ENCODE data around the gene IRF2BP1. TPM values are rescaled to one million over a fixed set of nuclear protein-coding genes. Genes with fewer than 3 reads are reported as not detected.

IRF2BP1 gene
- total RNA-seq, 2 experiments from 2014 or later, result 11.4 TPM

GRCh38 chr19:45884682-45885555 lies 1.0 kb downstream of the IRF2BP1 start:
- H3K27me3 Mint-ChIP-seq (ENCODE audit: low read depth), result peaks cover 3% of the 10 kb centered on the region
- peaks cover 6% of the 10 kb centered on the region for H3K36me3 Mint-ChIP-seq (ENCODE audit: low read depth)
- H3K27ac Mint-ChIP-seq, result peak overlapping the region; percentile 18
- intact Hi-C loops (cut with micrococcal nuclease), result loop anchor here (10.0 kb wide), 1 partner anchor 460 kb away; the partner anchor contains the start of gene PPP5C
- CTCF ChIA-PET, result interaction anchor here (0.7 to 6.4 kb wide), 4 partner anchors 16 to 68 kb away, joined by 3 to 84 read pairs (median 4); partner anchors contain the start of genes FOXA3 and SYMPK
- DNase-seq, result peak; percentile 15
- H3K4me3 Mint-ChIP-seq, result peak overlapping the region; percentile 65
- H3K9me3 Mint-ChIP-seq, result no peaks in the 10 kb centered on the region
- peaks cover 32% of the 10 kb centered on the region for H3K4me1 Mint-ChIP-seq (ENCODE audit: low read depth)

- H3K27ac Mint-ChIP-seq, result no peak overlapping the region
- H3K9me3 Mint-ChIP-seq, result no peaks in the 10 kb centered on the region
- intact Hi-C loops (cut with micrococcal nuclease), result loop anchor here (1.0 to 10.0 kb wide), 3 partner anchors 20 to 461 kb away; partner anchors contain the start of genes FOXA3 and PPP5C
- DNase-seq, result no peak
- peaks cover 32% of the 10 kb centered on the region for H3K4me1 Mint-ChIP-seq (ENCODE audit: low read depth)
- peaks cover 3% of the 10 kb centered on the region for H3K27me3 Mint-ChIP-seq (ENCODE audit: low read depth)
- CTCF ChIA-PET, result interaction anchor here (1.1 to 6.4 kb wide), 4 partner anchors 10 to 68 kb away, joined by 5 to 84 read pairs (median 5); partner anchors contain the start of genes FOXA3 and SYMPK
- peaks cover 6% of the 10 kb centered on the region for H3K36me3 Mint-ChIP-seq (ENCODE audit: low read depth)
- no peak overlapping the region for H3K4me3 Mint-ChIP-seq
Observed at GRCh38 chr19:45883881-45884681, 1.9 kb downstream of the IRF2BP1 start.

GRCh38 chr19:45883586-45883880 lies 2.4 kb downstream of the IRF2BP1 start:
- CTCF ChIA-PET, result interaction anchor here (1.1 to 6.4 kb wide), 5 partner anchors 10 to 61 kb away, joined by 5 to 84 read pairs (median 5); partner anchors contain the start of genes FOXA3, MYPOP and SYMPK
- peak overlapping the region; percentile 66 for H3K4me3 Mint-ChIP-seq
- peak overlapping the region; percentile 39 for H3K27ac Mint-ChIP-seq
- H3K4me1 Mint-ChIP-seq (ENCODE audit: low read depth), result peaks cover 32% of the 10 kb centered on the region
- peaks cover 6% of the 10 kb centered on the region for H3K36me3 Mint-ChIP-seq (ENCODE audit: low read depth)
- H3K9me3 Mint-ChIP-seq, result no peaks in the 10 kb centered on the region
- H3K27me3 Mint-ChIP-seq (ENCODE audit: low read depth), result peaks cover 6% of the 10 kb centered on the region
- intact Hi-C loops (cut with micrococcal nuclease), result loop anchor here (1.0 to 10.0 kb wide), 3 partner anchors 19 to 461 kb away; partner anchors contain the start of genes FOXA3 and PPP5C
- no peak for DNase-seq

- Mint-ChIP-seq H3K9me3 (no peaks in the 10 kb centered on the region), H3K36me3 (ENCODE audit: low read depth) (peaks cover 6% of the 10 kb centered on the region), H3K27ac (peak overlapping the region; percentile 39), H3K4me3 (peak overlapping the region; percentile 66), H3K4me1 (ENCODE audit: low read depth) (peaks cover 32% of the 10 kb centered on the region), H3K27me3 (ENCODE audit: low read depth) (peaks cover 8% of the 10 kb centered on the region)
- CTCF ChIA-PET, result interaction anchor here (0.6 to 6.4 kb wide), 18 partner anchors 9 to 145 kb away, joined by 3 to 84 read pairs (median 4); partner anchors contain the start of genes FOXA3, MYPOP and SYMPK
- intact Hi-C loops (cut with micrococcal nuclease), result loop anchor here (1.0 to 10.0 kb wide), 3 partner anchors 19 to 462 kb away; partner anchors contain the start of genes FOXA3 and PPP5C
- peak; percentile 92 for DNase-seq
Observed at GRCh38 chr19:45882652-45883585, 3.0 kb downstream of the IRF2BP1 start.

GRCh38 chr19:45881909-45882528 lies 3.9 kb downstream of the IRF2BP1 start:
- no peak for DNase-seq
- H3K27ac Mint-ChIP-seq, result no peak overlapping the region
- no peaks in the 10 kb centered on the region for H3K9me3 Mint-ChIP-seq
- CTCF ChIA-PET, result interaction anchor here (0.6 to 6.4 kb wide), 16 partner anchors 10 to 733 kb away, joined by 3 to 84 read pairs (median 4); partner anchors contain the start of genes FOXA3, MYPOP and SYMPK
- peaks cover 14% of the 10 kb centered on the region for H3K27me3 Mint-ChIP-seq (ENCODE audit: low read depth)
- intact Hi-C loops (cut with micrococcal nuclease), result loop anchor here (10.0 kb wide), 1 partner anchor 463 kb away; the partner anchor contains the start of gene PPP5C
- H3K36me3 Mint-ChIP-seq (ENCODE audit: low read depth), result peaks cover 6% of the 10 kb centered on the region
- H3K4me3 Mint-ChIP-seq, result no peak overlapping the region
- peaks cover 35% of the 10 kb centered on the region for H3K4me1 Mint-ChIP-seq (ENCODE audit: low read depth)

GRCh38 chr19:45881082-45881908 lies 4.6 kb downstream of the IRF2BP1 start:
- Mint-ChIP-seq H3K27me3 (ENCODE audit: low read depth) (peaks cover 16% of the 10 kb centered on the region), H3K27ac (peak overlapping the region; percentile 13), H3K36me3 (ENCODE audit: low read depth) (peaks cover 6% of the 10 kb centered on the region), H3K9me3 (no peaks in the 10 kb centered on the region), H3K4me3 (no peak overlapping the region), H3K4me1 (ENCODE audit: low read depth) (peaks cover 37% of the 10 kb centered on the region)
- CTCF ChIA-PET, result interaction anchor here (0.6 to 6.4 kb wide), 11 partner anchors 11 to 733 kb away, joined by 3 to 84 read pairs (median 4); partner anchors contain the start of genes FOXA3 and SYMPK
- intact Hi-C loops (cut with micrococcal nuclease), result loop anchor here (10.0 kb wide), 1 partner anchor 464 kb away; the partner anchor contains the start of gene PPP5C
- peak; percentile 37 for DNase-seq

GRCh38 chr19:45879971-45880370 lies 6.0 kb downstream of the IRF2BP1 start:
- H3K9me3 Mint-ChIP-seq, result no peaks in the 10 kb centered on the region
- peaks cover 6% of the 10 kb centered on the region for H3K36me3 Mint-ChIP-seq (ENCODE audit: low read depth)
- CTCF ChIA-PET, result interaction anchor here (1.2 to 3.7 kb wide), 2 partner anchors 10 to 63 kb away, joined by 4 to 17 read pairs; no protein-coding TSS in a partner anchor
- H3K4me1 Mint-ChIP-seq (ENCODE audit: low read depth), result peaks cover 40% of the 10 kb centered on the region
- no peak overlapping the region for H3K4me3 Mint-ChIP-seq
- H3K27me3 Mint-ChIP-seq (ENCODE audit: low read depth), result peaks cover 24% of the 10 kb centered on the region
- no peak overlapping the region for H3K27ac Mint-ChIP-seq
- intact Hi-C loops (cut with micrococcal nuclease), result loop anchor here (10.0 kb wide), 1 partner anchor 465 kb away; the partner anchor contains the start of gene PPP5C
- DNase-seq, result no peak

GRCh38 chr19:45879055-45879454 lies 6.9 kb downstream of the IRF2BP1 start:
- CTCF ChIA-PET, result interaction anchor here (0.8 kb wide), 1 partner anchor 15 kb away, joined by 3 read pairs; the partner anchor contains the start of gene FOXA3
- Mint-ChIP-seq H3K4me1 (ENCODE audit: low read depth) (peaks cover 36% of the 10 kb centered on the region), H3K27ac (no peak overlapping the region), H3K4me3 (no peak overlapping the region), H3K27me3 (ENCODE audit: low read depth) (peaks cover 25% of the 10 kb centered on the region), H3K9me3 (no peaks in the 10 kb centered on the region), H3K36me3 (ENCODE audit: low read depth) (peaks cover 4% of the 10 kb centered on the region)
- no peak for DNase-seq
- intact Hi-C loops (cut with micrococcal nuclease), result no loop called here

GRCh38 chr19:45878043-45878794 lies 7.7 kb downstream of the IRF2BP1 start:
- DNase-seq, result peak; percentile 49
- Mint-ChIP-seq H3K4me1 (ENCODE audit: low read depth) (peaks cover 29% of the 10 kb centered on the region), H3K4me3 (no peak overlapping the region), H3K36me3 (ENCODE audit: low read depth) (peaks cover 2% of the 10 kb centered on the region), H3K27me3 (ENCODE audit: low read depth) (peaks cover 28% of the 10 kb centered on the region), H3K27ac (no peak overlapping the region), H3K9me3 (no peaks in the 10 kb centered on the region)
- intact Hi-C loops (cut with micrococcal nuclease), result no loop called here
- CTCF ChIA-PET, result interaction anchor here (0.8 kb wide), 1 partner anchor 14 kb away, joined by 3 read pairs; the partner anchor contains the start of gene FOXA3

Data from activated naive CD4-positive, alpha-beta T cell treated with anti-CD3 and anti-CD28 coated beads for 36 hours (primary cell).